ENCODE results near the gene CD200.

The CD200 gene

DNA sequence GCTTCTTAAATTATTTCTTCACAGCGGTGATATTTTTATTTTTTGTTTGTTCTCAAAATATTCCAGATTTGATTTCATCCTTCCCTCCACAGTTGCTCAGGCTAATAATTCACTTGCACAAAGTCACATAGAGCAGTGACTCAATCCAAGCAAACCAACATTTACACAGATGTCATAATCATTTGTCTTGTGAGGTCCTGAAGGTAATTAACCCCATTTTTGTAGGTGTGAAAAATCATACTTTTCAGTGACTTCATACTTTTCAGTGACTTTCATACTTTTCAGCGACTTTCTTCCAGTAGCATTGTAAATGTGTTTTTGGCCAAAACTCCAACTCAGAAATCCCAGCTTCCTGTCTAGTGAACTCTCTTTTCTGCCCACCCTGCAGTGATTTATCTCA, 32.1 kb downstream of the CD200 start:
- no peak for DNase-seq (ENCODE audit: low spot score)
- in situ Hi-C loops (cut with MboI; ENCODE audit: low pct_unique_long_range_greater_than_20kb, low sequenced_read_pairs, unreplicated experiment): no loop called here
- TF ChIP-seq, protein P1, sequence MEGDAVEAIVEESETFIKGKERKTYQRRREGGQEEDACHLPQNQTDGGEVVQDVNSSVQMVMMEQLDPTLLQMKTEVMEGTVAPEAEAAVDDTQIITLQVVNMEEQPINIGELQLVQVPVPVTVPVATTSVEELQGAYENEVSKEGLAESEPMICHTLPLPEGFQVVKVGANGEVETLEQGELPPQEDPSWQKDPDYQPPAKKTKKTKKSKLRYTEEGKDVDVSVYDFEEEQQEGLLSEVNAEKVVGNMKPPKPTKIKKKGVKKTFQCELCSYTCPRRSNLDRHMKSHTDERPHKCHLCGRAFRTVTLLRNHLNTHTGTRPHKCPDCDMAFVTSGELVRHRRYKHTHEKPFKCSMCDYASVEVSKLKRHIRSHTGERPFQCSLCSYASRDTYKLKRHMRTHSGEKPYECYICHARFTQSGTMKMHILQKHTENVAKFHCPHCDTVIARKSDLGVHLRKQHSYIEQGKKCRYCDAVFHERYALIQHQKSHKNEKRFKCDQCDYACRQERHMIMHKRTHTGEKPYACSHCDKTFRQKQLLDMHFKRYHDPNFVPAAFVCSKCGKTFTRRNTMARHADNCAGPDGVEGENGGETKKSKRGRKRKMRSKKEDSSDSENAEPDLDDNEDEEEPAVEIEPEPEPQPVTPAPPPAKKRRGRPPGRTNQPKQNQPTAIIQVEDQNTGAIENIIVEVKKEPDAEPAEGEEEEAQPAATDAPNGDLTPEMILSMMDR (IDR thresholded peaks at IDR 0.05; ENCODE audit: extremely low read depth, insufficient read depth, missing control alignments): no peak

DNA sequence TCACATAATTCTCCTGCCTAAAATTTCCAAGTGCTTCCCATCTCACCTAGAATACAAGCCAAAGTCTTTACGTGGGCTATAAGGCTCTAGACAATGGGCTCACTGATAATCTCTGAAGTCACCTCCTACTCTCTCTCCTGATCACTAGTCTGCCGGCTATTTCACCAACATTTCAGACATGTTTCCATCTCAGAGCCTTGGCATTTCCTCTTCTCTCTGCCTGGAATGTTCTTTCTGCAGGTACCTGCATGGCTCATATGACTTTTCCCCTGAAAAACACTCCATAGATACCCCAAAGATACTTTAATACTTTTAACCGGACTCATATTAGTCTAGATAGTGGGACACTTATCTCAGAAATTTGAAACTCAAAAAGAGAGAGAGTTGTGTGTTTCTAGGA, 32.7 kb downstream of the CD200 start:
- TF ChIP-seq, protein P1 (IDR thresholded peaks at IDR 0.05; ENCODE audit: extremely low read depth, insufficient read depth, missing control alignments): no peak
- in situ Hi-C loops (cut with MboI; ENCODE audit: low pct_unique_long_range_greater_than_20kb, low sequenced_read_pairs, unreplicated experiment): no loop called here
- no peak for DNase-seq (ENCODE audit: low spot score)

DNA sequence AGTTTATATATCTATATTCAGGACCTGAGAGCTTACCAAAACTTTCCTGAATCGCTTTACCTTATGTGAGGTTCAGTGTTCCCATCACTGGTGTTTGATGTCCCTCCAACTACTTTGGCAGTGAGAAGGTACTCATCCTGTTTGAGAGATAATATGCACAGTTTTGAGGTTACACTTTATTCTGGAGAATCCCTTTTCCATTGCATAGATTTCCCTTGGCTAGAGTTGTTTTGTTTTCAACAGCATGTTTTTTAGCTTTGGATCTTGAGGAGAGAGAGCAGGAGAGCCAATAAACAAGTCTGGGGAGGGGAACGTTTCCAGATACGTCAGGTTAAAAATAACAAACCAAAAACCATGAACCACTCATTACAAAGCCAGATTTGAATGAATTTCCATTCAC, 33.6 kb downstream of the CD200 start:
- in situ Hi-C loops (cut with MboI; ENCODE audit: low pct_unique_long_range_greater_than_20kb, low sequenced_read_pairs, unreplicated experiment): no loop called here
- TF ChIP-seq, protein P1 (IDR thresholded peaks at IDR 0.05; ENCODE audit: extremely low read depth, insufficient read depth, missing control alignments): no peak
- DNase-seq (ENCODE audit: low spot score): no peak

DNA sequence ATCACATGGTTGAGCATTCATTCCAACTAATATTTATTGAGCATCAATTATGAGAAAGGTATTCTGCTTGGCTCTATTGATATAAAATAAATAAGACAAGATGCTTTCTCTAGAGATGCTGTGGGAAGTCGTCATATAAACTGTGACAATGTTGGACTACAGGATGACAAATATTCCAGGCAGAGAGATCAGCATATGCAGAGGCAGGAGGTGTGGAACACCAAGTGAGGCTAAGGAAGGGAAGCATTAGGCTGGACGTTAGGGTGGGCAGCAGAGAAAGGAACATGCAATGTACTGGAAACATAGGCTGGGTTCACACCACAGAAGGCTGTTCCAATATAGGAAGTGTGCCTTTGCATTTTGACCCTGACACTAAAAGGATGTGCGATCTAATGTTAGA, 38.6 kb downstream of the CD200 start:
- in situ Hi-C loops (cut with MboI; ENCODE audit: low pct_unique_long_range_greater_than_20kb, low sequenced_read_pairs, unreplicated experiment): no loop called here
- no peak for DNase-seq (ENCODE audit: low spot score)
- TF ChIP-seq, protein P1 (IDR thresholded peaks at IDR 0.05; ENCODE audit: extremely low read depth, insufficient read depth, missing control alignments): no peak

DNA sequence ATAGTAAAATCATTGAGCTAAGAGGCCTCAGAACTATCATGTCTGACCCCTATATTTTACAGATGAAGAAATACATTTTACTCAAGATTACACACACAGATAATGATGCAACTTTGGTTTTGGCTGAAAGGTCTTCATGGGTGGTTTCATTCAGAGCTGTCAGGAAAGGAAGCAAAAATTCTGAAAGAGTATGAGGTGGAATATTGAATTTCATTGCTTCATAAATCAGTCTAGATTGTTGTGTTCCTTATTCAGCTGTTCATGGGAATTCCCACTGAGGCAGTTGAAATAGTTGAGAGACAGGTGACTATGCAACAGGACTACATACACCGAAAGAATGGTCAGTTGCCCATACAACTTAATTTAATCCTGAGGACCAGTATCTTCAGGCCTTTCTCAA, 39.4 kb downstream of the CD200 start:
- TF ChIP-seq, protein P1 (IDR thresholded peaks at IDR 0.05; ENCODE audit: extremely low read depth, insufficient read depth, missing control alignments): no peak
- in situ Hi-C loops (cut with MboI; ENCODE audit: low pct_unique_long_range_greater_than_20kb, low sequenced_read_pairs, unreplicated experiment): no loop called here
- DNase-seq (ENCODE audit: low spot score): no peak

DNA sequence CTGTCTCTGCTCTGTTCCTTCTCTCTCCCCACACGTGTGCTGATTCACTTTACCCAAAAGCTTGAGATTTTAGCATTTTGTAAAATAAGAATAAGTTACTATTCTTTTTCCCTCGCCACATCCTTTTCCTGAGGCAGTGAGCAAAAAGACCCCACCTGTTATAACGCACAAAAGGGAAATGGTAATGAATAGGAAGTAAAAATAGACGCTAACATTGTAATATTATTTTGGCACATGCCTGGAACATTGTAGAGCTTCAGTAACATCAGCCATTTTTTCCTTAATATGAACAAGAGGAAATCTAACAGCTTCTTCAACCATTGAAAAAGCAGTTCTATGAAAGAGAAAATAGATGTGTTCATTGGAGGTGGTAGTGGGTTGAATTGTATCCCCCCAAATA, 40.5 kb downstream of the CD200 start:
- in situ Hi-C loops (cut with MboI; ENCODE audit: low pct_unique_long_range_greater_than_20kb, low sequenced_read_pairs, unreplicated experiment): no loop called here
- TF ChIP-seq, protein P1 (IDR thresholded peaks at IDR 0.05; ENCODE audit: extremely low read depth, insufficient read depth, missing control alignments): no peak
- no peak for DNase-seq (ENCODE audit: low spot score)

DNA sequence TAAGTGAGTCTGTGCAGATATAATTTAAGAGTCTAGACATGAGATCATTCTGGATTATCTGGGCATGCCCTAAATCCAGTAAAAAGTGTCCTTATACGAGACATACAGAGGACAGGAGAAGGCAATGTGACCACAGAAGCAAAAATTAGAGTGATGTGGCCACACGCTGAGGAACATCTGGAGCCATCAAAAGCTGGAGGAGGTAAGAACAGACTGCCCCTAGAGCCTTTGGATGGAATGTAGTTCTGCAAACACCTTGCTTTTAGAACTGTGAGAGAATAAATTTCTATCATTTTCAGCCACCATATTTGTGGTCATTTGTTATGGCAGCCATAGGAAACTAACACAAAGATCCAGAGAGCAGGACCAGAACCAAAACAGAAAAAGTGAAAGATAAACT, 41.0 kb downstream of the CD200 start:
- DNase-seq (ENCODE audit: low spot score): no peak
- in situ Hi-C loops (cut with MboI; ENCODE audit: low pct_unique_long_range_greater_than_20kb, low sequenced_read_pairs, unreplicated experiment): no loop called here
- TF ChIP-seq, protein P1 (IDR thresholded peaks at IDR 0.05; ENCODE audit: extremely low read depth, insufficient read depth, missing control alignments): no peak
